Colonic mucosa (tissue), 4 donors: ENCODE data around the gene AFF2. TPM values are rescaled to one million over a fixed set of nuclear protein-coding genes. Genes with fewer than 3 reads are reported as not detected.
"Not testable (repeated sequence)": the region's sequence is repeated elsewhere in the genome, so short reads cannot be mapped to it uniquely, and the experiment has no call there.

Experiments
- DNase-seq: peaks from one replicate; pipeline ENCODE4 v3.0.0-alpha.2; 2020
- H3K27ac ChIP-seq: fragments of 200-600 bp; one replicate; pipeline ENCODE4 v1.8.0; 2021
- H3K27me3 ChIP-seq: fragments of 200-600 bp; one replicate; pipeline ENCODE4 v1.8.0; 2021
- H3K36me3 ChIP-seq: fragments of 200-600 bp; one replicate; pipeline ENCODE4 v1.8.0; 2021
- H3K4me1 ChIP-seq: fragments of 200-600 bp; one replicate; pipeline ENCODE4 v1.8.0; 2021; ENCODE audit warnings: mild to moderate bottlenecking
- H3K4me3 ChIP-seq: fragments of 200-600 bp; one replicate; pipeline ENCODE4 v1.8.0; 2021
- H3K9ac ChIP-seq, 2 donors: one replicate each; pipeline ENCODE4 v1.7.0; 2013; ENCODE audit warnings: control low read depth in 2 of 2, low read depth in 2 of 2, low read length in 2 of 2
- H3K9me3 ChIP-seq: fragments of 200-600 bp; one replicate; pipeline ENCODE4 v1.8.0; 2021
- intact Hi-C: fragments of 100-400 bp; cut with DNase I; formaldehyde crosslinking; loops from one replicate; pipeline ENCODE4 v1.14.1; 2022
- total RNA-seq, 2 donors: library from RNA; stranded (reverse); fragmentation: NEBNext Ultra II Directional in 1 of 2; extraction: Animal tissue kit (Norgen Biotek cat#: 25700) in 1 of 2; gene quantifications; one replicate each; pipeline ENCODE4 v1.2.1, GENCODE V29; 2021
- TF ChIP-seq, protein P1 (sequence below): fragments of 200-600 bp; IDR thresholded peaks from one replicate; pipeline ENCODE4 v1.8.0; 2022; ENCODE audit warnings: antibody characterized with exemption, mild to moderate bottlenecking
- donor health status: healthy.
- donor health status: DM: no; HTN: no; CAD: no.
- donor health status: DM: no; HTN: no; CAD: no.

AFF2 gene
- total RNA-seq, 2 donors from 2014 or later: 0.05 to 0.12 TPM

DNA sequence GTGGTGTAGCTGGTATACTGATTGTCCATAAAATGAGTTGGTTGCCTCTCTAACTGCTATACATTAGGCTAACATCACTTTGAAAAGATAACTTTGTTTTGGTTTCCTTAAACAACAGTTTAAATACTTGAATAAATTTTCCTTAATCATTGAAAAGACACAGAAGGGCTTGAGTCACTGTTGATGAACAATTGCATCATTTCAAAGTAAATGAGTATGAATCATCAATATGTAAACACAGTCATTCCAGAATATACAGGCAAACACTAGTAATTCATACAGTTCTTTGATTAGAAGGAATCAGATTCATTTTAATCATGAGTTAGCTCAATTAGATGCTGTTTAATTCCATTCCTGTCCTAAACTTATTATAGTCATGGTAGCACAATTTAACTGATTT, 160.6 kb downstream of the AFF2 start:
- Histone ChIP-seq H3K9me3 (no peaks in the 10 kb centered on the region), H3K27me3 (no peaks in the 10 kb centered on the region), H3K27ac (no peak overlapping the region), H3K9ac (no peak overlapping the region), H3K4me1 (no peaks in the 10 kb centered on the region), H3K36me3 (no peaks in the 10 kb centered on the region), H3K4me3 (no peak overlapping the region)
- TF ChIP-seq, protein P1, sequence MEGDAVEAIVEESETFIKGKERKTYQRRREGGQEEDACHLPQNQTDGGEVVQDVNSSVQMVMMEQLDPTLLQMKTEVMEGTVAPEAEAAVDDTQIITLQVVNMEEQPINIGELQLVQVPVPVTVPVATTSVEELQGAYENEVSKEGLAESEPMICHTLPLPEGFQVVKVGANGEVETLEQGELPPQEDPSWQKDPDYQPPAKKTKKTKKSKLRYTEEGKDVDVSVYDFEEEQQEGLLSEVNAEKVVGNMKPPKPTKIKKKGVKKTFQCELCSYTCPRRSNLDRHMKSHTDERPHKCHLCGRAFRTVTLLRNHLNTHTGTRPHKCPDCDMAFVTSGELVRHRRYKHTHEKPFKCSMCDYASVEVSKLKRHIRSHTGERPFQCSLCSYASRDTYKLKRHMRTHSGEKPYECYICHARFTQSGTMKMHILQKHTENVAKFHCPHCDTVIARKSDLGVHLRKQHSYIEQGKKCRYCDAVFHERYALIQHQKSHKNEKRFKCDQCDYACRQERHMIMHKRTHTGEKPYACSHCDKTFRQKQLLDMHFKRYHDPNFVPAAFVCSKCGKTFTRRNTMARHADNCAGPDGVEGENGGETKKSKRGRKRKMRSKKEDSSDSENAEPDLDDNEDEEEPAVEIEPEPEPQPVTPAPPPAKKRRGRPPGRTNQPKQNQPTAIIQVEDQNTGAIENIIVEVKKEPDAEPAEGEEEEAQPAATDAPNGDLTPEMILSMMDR: no peak
- intact Hi-C loops: no loop called here
- DNase-seq: no peak

DNA sequence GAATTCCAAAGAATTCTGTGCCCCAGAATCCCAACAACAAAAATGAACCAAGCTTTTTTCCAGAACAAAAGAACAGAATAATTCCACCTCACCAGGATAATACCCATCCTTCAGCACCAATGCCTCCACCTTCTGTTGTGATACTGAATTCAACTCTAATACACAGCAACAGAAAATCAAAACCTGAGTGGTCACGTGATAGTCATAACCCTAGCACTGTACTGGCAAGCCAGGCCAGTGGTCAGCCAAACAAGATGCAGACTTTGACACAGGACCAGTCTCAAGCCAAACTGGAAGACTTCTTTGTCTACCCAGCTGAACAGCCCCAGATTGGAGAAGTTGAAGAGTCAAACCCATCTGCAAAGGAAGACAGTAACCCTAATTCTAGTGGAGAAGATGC, 161.6 kb downstream of the AFF2 start:
- H3K27ac ChIP-seq: no peak overlapping the region
- TF ChIP-seq, protein P1: no peak
- no peak overlapping the region for H3K4me3 ChIP-seq
- intact Hi-C loops: no loop called here
- no peaks in the 10 kb centered on the region for H3K4me1 ChIP-seq
- no peaks in the 10 kb centered on the region for H3K9me3 ChIP-seq
- no peaks in the 10 kb centered on the region for H3K27me3 ChIP-seq
- H3K9ac ChIP-seq: no peak overlapping the region
- no peak for DNase-seq
- no peaks in the 10 kb centered on the region for H3K36me3 ChIP-seq

DNA sequence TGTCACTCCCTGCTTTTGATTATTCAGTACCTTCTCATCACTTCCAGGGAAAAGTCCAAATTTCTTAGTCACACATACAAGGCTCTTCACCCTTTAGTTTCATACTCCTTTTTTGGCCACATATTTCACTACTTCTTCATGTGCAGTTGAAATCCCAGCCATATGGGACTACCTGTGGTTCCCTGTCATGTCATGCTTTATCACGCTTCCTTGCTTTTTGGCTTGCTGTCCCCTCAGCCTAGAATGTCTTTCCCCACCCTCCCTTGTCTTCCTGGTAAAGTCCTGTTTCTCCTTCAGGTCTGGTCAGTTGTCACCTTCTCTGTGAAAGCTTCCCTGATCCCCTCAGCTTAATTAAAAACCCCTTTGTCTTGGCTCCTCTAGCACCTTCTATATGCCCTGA, 163.8 kb downstream of the AFF2 start:
- no peak for DNase-seq
- no peak overlapping the region for H3K9ac ChIP-seq
- TF ChIP-seq, protein P1: no peak
- H3K27me3 ChIP-seq: no peaks in the 10 kb centered on the region
- no peak overlapping the region for H3K4me3 ChIP-seq
- H3K36me3 ChIP-seq: no peaks in the 10 kb centered on the region
- intact Hi-C loops: no loop called here
- no peaks in the 10 kb centered on the region for H3K4me1 ChIP-seq
- no peaks in the 10 kb centered on the region for H3K9me3 ChIP-seq
- H3K27ac ChIP-seq: no peak overlapping the region

DNA sequence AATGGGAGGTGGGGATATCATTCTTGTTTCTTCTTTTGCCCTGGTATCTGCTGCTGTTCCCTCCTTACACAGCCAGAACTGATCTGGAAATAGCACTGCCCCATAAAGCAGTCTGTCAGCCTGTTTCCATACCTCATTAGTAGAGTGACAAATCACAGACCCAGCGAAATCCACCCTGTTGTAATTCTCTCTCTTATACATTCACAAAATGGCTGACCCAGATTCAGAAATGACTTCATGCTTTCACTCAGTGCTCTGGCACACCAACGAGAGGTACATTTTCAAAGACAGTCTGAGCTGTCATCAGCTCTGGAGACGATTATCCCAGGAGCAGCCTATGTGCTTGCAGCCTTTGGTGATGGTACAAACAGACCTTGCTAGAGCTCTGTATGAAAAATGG, 164.6 kb downstream of the AFF2 start:
- intact Hi-C loops: no loop called here
- H3K9me3 ChIP-seq: no peaks in the 10 kb centered on the region
- TF ChIP-seq, protein P1: no peak

DNA sequence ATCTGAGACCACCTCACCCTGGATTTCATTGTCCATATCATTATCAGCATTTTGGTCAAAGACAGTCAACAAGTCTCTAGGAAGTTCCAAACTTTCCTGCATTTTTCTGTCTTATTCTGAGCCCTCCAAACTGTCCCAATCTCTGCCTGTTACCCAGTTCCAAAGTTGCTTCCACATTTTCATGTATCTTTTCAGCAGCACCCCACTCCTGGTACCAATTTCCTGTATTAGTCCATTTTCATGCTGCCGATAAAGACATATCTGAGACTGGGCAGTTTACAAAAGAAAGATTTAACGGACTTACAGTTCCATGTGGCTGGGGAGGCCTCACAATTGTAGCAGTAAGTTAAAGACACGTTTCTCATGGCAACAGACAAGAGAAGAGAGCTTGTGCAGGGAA, 168.8 kb downstream of the AFF2 start:
- intact Hi-C loops: not testable (repeated sequence)

More for the DNA sequence above, 164.6 kb downstream of the AFF2 start:
- Histone ChIP-seq H3K9ac (no peak overlapping the region), H3K27ac (no peak overlapping the region), H3K4me1 (no peaks in the 10 kb centered on the region), H3K27me3 (no peaks in the 10 kb centered on the region), H3K36me3 (no peaks in the 10 kb centered on the region), H3K4me3 (no peak overlapping the region)
- no peak for DNase-seq

DNA sequence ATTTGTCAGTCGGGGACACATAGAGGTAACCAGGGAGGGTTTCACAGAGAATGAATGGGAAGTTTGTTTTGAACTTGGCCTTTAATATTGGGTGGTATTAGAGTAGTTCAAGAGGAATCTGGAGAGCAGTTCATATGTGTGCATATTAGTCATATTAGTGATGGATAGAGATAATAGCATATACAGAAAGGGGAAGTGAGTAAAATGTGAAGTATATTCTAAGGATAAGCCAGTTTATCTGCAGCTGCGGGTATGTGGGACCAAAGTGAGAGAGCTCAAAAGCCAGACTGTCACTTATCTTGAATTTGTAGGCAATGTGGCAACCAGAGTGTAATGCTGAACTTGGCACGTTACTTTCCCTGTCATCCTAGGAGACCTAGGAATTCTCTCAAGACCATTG, 169.9 kb downstream of the AFF2 start:
- intact Hi-C loops: no loop called here
- H3K4me3 ChIP-seq: no peak overlapping the region
- no peaks in the 10 kb centered on the region for H3K9me3 ChIP-seq
- no peak overlapping the region for H3K9ac ChIP-seq
- H3K27ac ChIP-seq: no peak overlapping the region
- DNase-seq: no peak
- H3K36me3 ChIP-seq: no peaks in the 10 kb centered on the region
- no peaks in the 10 kb centered on the region for H3K27me3 ChIP-seq
- H3K4me1 ChIP-seq: no peaks in the 10 kb centered on the region
- TF ChIP-seq, protein P1: no peak

More for the DNA sequence above, 168.8 kb downstream of the AFF2 start:
- not testable (repeated sequence) for H3K9ac ChIP-seq, H3K36me3 ChIP-seq, H3K27me3 ChIP-seq, H3K9me3 ChIP-seq, H3K4me3 ChIP-seq, DNase-seq, H3K4me1 ChIP-seq, H3K27ac ChIP-seq
